KG1 (cell line): ENCODE results near the gene FKBP1C.
"Not testable (repeated sequence)": the region's sequence is repeated elsewhere in the genome, so short reads cannot be mapped to it uniquely, and the experiment has no call there.

Experiments
- DNase-seq: peaks from one replicate; lab custom pipeline; 2025; lab: John Stamatoyannopoulos, UW

The FKBP1C gene

DNA sequence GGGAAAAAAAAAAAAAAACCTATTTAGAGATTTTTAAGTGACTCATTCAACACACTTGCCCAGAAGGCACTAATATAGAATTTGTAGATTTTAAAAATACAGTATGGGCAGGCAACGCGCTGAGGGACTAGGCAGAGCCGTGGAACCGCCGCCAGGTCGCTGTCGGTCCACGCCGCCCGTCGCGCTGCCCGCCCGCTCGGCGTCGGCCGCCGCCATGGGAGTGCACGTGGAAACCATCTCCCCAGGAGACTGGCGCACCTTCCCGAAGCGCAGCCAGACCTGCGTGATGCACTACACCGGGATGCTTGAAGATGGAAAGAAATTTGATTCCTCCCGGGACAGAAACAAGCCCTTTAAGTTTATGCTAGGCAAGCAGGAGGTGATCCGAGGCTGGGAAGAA, at the start of gene FKBP1C:
Gene FKBP1C (plus strand): TSS at position 127 of the 400 bp plus-strand sequence.
- DNase-seq: not testable (repeated sequence)

- DNase-seq: not testable (repeated sequence)
Measured at GRCh38 chr6:63164047-63164803, 47.0 kb upstream of the FKBP1C start.

DNA sequence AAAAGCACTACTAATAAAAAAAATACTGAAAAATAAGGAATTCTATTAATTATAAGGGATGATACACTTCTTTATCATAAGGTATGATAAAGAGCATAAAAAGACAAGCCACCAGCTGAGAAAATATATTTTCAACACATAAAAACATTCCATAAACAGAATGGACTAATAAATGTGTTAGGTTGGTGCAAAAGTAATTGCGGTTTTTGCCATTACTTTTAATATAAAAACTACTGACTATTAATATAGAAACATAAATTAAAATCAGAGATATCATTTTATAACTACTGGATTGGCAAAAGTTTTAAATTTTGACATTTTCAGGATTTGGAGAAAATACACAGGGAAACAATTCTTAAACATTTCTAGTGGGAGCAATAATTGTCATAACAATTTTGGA, 37.1 kb upstream of the FKBP1C start:
- DNase-seq: no peak

GRCh38 chr6:63176181-63176580, 35.1 kb upstream of the FKBP1C start:
- no peak for DNase-seq

DNA sequence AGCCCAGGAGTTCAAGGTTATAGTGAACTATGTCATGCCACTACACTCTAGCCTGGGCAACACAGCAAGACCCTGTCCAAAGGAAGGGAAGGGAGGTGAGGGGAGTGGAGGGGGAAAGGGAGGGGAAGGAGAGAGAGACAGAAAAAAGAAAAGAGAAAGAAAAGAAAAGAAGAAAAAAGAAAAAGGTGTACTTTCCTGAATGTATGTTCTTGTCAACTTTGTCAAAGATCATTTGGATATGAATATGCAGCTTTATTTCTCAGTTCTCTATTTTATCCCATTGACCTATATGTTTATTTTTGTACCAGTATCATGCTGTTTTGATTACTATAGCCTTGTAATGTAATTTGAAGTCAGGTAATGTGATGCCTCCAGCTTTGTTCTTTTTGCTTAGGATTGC, 30.9 kb upstream of the FKBP1C start:
- DNase-seq: no peak

GRCh38 chr6:63186970-63187369, 24.3 kb upstream of the FKBP1C start:
- DNase-seq: no peak

DNA sequence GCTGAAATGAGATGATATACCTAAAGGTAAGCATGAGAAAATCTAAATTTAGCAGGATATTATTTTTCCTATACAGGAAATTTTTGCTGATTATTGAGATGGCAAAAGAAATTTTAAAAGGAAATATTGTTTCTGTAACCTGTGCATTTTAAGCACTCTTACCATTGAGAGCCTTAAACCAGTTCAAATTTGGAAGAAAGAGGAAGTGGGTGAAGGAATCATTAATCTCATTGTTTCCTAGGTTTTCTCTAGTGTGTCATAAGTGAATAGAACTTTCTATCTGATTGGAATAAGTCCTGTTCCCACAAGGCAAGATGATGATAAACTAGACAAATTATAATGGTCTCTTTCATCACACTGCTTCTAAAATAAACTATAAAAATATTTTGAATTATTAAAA, 22.4 kb upstream of the FKBP1C start:
- no peak for DNase-seq

- DNase-seq: no peak
Measured at GRCh38 chr6:63193324-63193723, 17.9 kb upstream of the FKBP1C start.

DNA sequence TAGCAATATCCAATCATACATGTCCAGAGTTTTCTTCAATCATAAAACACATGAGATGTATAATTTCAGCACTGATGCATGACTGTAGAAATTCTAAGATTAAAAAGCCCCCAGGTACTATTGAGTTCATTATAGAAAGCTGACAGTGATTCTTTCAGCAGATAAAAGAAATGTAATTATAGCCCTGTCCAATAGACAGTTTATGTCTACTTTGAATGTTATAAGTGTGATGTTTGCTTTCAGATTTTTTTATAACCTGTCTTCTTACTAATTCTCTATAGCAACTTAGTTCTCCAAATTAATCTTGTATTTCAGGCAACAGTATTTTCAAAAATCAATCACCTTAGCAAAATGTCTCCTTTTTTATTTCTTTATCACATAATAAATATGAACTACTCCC, 13.5 kb upstream of the FKBP1C start:
- no peak for DNase-seq

DNA sequence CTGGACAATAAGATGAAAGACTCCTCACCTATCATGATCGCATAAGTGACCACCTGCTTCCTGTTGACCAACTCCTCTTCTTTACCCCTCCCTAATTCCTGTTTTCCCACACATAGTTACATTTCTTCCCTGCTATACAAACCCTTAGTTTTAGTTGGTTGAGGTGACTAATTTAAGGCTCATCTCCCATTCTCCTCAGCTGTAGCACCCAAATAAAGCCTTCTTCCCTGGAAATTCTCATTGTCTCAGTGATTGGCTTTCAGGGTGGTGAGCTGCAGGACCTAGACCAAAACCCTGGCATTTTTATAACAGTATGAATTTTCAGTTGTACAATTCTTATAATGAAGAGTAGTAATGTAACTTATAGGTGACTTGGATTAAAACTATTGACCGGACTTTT, 2.1 kb downstream of the FKBP1C start:
- DNase-seq: no peak

DNA sequence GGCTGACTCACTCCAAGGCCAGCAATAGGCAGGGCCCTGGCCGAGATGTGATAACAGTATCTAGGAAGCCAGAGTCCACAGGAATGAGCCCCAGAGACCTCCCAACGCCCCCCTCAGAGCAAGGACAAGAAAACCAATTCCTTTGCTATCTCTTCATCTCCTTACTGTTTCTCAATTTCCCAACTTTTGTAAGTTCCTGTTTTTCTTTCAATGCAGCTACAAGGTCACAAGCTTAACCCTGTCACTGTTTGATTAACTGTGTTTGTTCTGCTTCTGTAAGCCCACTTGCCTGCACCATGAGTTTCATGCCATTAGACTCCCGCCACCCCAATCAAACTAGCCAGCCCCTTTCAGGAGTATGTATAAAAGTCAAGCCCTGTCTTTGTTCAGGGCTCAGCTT, 3.5 kb downstream of the FKBP1C start:
- no peak for DNase-seq

GRCh38 chr6:63224179-63224578, 12.9 kb downstream of the FKBP1C start:
- DNase-seq: no peak

GRCh38 chr6:63225987-63226386, 14.7 kb downstream of the FKBP1C start:
- DNase-seq: not testable (repeated sequence)

DNA sequence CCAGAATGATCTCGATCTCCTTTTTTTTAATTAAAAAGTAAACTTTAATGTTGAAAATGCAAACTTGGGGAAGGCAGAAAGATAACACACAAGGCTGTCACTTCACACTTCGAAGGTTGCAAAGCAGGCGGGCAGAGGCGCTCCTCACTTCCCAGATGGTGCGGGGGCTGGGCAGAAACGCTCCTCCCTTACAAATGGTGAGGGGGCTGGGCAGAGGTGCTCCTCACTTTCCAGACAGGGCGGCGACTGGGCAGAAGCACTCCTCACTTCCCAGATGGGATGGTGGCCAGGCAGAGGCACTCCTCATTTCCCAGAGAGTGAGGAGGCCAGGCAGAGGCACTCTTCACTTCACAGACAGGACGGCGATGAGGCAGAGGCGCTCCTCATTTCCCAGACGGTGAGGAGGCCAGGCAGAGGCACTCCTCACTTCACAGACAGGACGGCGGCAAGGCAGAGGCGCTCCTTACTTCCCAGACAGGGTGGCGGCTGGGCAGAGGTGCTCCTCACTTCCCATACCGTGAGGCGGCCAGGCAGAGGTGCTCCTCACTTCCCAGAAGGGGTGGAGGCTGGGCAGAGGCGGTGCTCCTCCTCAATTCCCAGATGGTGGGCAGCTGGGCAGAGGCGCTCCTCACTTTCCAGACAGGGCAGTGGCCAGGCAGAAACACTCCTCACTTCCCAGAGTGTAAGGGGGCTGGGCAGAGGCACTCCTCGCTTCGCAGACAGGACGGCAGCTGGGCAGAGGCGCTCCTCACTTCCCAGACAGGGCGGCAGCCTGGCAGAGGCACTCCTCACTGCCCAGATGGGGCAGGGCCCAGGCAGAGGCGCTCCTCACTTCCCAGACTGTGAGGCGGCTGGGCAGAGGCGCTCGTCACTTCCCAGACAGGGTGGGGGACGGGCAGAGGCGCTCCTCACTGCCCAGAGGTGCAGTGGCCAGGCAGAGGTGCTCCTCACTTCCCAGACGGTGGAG, 16.9 kb downstream of the FKBP1C start:
- DNase-seq: not testable (repeated sequence)

DNA sequence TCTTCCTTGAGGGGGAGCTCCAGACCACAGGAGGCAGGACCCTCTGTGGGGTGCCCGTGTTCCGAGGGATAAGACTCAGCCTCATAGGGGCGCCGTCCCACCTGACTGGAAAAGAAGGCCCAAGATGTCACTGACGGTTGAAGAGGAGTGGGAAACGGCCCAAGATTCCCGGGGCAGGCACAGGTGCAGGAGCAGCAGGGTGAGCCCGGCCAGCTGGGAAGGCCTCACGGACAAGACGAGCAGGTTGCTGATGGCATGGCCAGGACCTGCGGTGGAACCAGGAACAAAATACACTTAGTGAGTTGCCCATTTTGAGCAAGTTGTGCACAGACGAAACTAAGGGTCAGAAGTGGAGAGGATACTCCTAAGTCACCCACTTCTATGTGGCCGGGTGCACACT, 18.8 kb downstream of the FKBP1C start:
- DNase-seq: not testable (repeated sequence)

- DNase-seq: not testable (repeated sequence)
Measured at GRCh38 chr6:63230511-63230910, 19.2 kb downstream of the FKBP1C start.

DNA sequence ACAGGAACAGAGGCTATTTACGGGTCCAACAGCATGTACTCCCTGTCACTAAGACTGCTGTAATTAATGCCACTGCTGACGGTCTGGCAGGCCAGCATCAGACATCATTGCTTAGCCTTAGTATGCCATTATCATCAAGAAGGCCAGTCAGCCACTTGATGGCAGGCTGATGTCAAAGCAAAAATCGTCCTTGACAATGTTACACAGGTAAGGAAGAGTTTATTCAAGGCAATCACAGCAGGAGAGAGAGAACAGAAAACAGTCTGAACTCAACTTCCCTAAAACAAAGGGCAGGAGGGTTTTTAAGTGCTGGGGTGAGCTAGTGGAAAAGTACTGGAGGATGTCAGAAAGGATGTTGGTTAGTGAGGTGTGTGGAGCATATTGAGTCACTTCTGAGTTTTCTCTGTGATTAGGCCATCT, 25.1 kb downstream of the FKBP1C start:
- DNase-seq: no peak

- no peak for DNase-seq
Measured at GRCh38 chr6:63245420-63245819, 34.2 kb downstream of the FKBP1C start.

- no peak for DNase-seq
Measured at GRCh38 chr6:63245909-63246308, 34.6 kb downstream of the FKBP1C start.

GRCh38 chr6:63246581-63246980, 35.3 kb downstream of the FKBP1C start:
- no peak for DNase-seq

- no peak for DNase-seq
Measured at GRCh38 chr6:63249875-63250482, 38.7 kb downstream of the FKBP1C start.

- DNase-seq: no peak
Measured at GRCh38 chr6:63259153-63259552, 47.9 kb downstream of the FKBP1C start.

DNA sequence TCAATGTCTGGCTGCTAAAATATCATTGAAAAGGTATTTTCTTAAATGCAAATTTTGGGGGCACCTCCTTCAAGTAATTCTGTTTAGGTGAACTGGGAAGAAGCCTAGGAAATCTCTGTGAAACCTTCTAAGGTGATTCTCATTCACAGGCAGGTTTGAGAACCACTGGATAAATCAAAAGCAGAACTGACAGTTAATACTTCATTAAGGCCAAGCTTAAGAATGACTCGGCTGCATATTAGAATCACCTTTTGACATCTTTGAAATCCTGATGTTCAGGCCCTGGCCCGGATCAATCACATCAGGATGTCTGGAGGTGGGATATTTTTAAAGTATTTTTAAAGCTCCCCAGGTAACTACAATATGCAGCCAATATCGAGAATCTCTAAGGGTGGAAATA, 50.6 kb downstream of the FKBP1C start:
- no peak for DNase-seq
